ENCODE measurements around the gene SERINC3.

Gene SERINC3

GRCh38 chr20:44532259-44532980, 10.6 kb upstream of the SERINC3 start:
- DNase-seq: no peak

GRCh38 chr20:44528309-44528708, 6.4 kb upstream of the SERINC3 start:
- DNase-seq: no peak

GRCh38 chr20:44527716-44528199, 5.9 kb upstream of the SERINC3 start:
- no peak for DNase-seq

GRCh38 chr20:44526129-44526528, 4.3 kb upstream of the SERINC3 start:
- DNase-seq: no peak

DNA sequence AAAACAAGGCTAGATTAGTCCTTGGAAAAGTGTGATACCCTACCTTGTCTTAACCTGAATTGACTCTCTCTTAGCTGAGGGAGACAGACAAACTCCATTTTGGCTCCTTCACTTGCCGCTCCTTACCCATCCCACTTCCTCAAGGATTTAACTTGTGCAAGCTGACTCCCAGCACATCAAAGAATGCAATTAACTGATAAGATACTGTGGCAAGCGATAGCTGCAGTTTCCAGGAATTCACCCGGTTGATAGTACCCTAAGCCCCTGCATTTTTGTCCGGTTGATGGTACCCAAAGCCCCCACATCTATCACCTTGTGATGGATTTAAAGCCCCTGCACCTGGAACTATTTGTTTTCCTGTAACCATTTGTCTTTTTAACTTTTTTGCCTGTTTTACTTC, 1.9 kb upstream of the SERINC3 start:
- no peak for DNase-seq

GRCh38 chr20:44522841-44523240, 971 bp upstream of the SERINC3 start:
- no peak for DNase-seq

DNA sequence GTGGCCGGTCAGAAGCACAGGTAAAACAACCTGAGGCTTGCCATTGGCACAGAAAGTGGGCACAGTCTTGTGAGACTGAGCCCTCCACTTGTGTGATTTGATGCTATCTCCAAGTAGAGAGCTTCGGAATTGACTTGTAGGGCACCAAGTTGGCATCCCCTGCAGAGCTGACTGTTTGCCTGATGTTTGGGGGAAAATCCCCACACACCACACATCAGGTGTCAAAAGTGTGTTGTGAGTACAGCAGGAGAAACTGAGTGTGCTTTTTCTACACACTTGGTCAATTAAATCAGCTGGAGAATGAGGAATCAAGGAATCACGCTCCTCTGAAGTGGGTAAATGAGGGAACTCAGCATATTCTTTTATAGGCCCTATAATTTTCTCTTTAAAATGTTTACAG, 989 bp downstream of the SERINC3 start:
- no peak for DNase-seq

DNA sequence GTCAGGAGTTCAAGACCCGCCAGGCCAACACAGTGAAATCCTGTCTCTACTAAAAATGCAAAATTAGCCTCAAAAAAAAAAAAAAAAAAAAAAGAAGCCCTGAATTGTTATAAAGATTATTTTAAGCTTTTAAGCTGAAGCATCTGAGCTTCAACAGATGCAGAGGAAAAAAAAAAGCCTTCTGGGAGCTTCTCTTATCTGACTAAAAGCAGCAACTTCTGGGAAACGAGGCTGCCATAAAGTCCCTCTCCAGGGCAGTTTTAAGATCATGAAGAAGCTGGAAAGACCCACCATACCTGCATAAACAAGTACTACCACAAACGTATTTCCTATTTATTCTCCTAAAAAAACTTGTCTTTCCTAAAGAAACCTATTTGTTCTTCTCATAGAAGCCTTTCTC, 3.6 kb downstream of the SERINC3 start:
- no peak for DNase-seq

DNA sequence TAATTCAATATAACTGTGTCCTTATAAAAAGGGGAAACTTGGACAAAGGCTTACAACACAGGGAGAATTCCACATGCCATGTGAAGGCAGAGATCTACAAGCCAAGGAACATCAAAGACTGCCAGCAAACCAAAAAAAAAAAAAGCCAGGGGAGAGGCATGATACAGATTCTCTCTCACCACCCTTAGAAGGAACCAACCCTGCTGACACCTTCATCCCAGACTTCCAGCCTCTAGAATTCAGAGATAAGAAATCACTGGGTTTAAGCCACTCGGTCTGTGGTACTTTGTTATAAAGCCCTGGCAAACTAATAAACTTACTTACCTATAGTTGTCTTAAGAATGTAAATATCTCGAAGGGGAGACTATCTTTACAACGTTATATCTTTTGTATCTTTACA, 4.4 kb downstream of the SERINC3 start:
- DNase-seq: no peak

DNA sequence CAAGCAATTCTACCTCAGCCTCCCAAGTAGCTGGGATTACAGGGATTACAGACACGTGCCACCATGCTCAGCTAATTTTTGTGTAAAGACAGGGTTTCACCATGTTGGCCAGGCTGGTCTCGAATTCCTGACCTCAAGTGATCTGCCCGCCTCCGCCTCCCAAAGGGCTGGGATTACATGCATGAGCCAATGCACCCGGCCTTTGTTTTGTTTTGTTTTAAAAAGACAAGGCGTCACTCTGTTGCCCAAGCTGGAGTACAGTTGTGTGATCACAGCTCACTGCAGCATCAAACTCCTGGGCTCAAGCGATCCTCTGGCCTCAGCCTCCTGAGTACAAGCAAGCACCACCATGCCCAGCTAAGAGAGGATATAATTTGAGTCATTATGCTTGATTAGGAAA, 5.4 kb downstream of the SERINC3 start:
- DNase-seq: no peak

GRCh38 chr20:44513871-44514270, 8.0 kb downstream of the SERINC3 start:
- DNase-seq: no peak

DNA sequence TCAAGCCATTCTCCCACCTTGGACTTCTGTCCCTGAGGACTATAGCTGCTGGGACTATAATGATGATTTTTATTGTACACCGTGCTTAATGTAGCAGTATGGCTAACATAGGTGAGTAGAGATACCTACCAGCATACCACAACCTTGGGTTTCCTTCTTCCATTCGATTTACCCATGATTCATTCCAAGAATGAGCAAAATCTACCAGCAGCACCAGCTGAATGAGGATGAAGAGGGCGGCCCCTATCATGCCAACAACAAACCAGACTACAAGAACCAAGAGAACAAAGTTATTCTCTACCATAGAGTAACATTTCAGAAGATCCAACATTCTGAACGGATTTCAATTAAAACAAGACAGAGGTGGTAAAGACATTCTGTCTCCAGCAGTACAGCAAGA, 12.1 kb downstream of the SERINC3 start:
- no peak for DNase-seq

GRCh38 chr20:44504402-44505307, 17.2 kb downstream of the SERINC3 start:
- no peak for DNase-seq

DNA sequence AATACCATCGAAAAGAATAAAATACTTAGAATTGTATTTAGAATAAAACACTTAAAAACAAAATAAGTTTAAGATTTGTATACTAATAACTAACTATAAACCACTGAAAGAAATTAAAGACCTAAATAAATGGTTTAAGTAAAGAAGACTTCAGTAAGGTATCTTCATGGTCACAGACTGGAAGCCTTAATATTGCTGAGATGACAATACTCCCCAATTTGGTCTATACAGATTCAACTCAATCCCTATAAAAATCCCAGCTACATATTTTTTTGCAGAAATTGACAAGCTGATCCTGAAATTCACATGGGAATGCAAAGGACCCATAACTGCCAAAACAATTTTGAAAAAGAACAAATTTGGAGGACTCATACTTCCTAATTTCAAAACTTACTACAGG, 18.9 kb downstream of the SERINC3 start:
- DNase-seq: no peak

- no peak for DNase-seq
Measured at GRCh38 chr20:44501448-44501847, 20.4 kb downstream of the SERINC3 start.

DNA sequence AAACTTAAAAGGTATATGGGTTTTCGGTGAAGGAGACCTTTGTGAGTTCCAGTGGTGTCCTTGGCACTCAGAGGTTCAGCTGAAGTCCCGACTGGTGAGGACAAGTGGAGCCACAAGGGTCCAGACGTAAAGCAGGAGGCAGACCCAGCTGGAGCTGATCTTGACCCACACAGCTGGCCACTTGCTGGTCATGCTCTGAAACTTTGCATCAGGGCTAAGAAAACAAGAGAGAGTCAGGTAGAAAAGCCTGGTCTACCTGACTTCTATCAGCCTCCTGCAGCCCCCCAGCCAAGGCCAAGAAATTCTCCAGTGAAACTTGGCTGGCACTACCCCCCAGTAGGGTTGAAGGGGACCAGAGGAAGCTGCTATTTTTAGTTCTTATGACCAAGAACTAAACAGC, 21.6 kb downstream of the SERINC3 start:
- no peak for DNase-seq

- DNase-seq: no peak
Measured at GRCh38 chr20:44497761-44498160, 24.1 kb downstream of the SERINC3 start.

DNA sequence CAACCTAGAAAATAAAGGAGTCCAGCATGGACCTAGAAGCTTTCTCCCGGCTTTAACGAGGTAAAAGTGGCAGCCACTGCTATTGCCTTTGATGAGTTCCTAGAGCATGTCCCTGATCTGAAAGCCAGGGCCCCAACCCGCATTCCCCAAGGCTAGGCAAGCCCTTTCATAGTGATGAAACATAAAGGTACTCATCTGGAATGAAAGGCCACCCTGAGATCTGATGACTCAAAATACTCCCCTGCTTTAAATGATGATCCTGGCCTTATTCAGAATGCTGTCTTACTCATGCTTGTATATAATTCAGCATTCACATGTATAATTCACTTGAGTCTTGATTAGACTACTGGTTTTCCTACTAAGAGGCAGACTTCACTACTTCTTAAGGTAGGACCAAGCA, 24.9 kb downstream of the SERINC3 start:
- no peak for DNase-seq

DNA sequence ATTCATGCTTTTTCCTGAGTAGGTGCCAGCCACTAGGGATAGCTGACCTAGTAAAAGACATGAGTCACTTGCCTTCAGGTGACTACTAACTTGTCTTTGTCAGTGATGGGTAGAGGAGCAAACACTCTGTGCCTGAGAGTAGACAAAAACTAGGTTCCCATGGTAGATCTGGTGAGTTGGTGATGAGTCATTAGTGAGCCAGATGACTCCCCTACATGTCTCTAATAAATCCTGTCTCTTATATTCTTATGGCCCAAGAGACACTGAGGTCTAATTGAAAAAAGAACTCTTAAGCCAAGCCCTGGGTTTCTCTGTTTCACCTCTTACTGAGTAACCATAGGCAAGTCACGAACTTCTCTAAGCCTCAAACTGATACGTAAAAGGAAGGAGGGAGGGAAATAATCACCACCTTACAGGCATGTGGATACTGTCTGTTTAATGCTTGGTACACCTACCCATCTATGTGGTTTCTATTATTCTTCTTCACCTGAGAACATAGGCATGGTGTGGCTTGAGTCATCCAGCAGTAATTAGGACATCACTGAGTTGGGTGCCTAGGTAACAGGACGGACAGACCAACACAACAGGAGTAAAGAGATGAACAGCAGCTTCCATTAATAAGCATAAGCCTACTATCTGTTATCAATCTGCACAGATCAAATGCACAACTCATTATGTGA, 25.9 kb downstream of the SERINC3 start:
- DNase-seq: no peak

GRCh38 chr20:44495257-44495656, 26.6 kb downstream of the SERINC3 start:
- DNase-seq: no peak

GRCh38 chr20:44494681-44495080, 27.2 kb downstream of the SERINC3 start:
- DNase-seq: no peak

DNA sequence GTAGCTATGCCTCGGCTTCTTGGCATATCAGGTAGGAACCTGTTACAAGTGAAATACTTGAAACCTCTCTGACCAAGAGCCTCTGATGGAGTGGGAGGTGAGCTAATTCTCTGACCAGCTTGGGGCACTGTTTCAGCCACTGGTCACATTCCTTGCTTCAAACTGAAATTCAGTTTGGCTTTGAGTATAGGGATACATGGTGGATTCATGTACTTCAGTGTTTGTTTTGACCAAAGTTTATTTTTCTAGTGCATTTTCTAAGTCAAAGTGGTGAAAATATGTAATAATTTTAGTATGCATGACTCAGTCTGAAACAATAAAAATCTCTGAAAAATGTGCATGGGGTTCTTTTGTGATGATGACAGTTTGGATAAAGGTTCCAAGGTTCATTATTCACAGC, 27.6 kb downstream of the SERINC3 start:
- DNase-seq: no peak

GRCh38 chr20:44491635-44492395, 30.1 kb downstream of the SERINC3 start:
- no peak for DNase-seq
